Measurements from ENCODE around the gene PKD1.

Gene PKD1

GRCh38 chr16:2149630-2150417 lies 14.1 kb upstream of the PKD1 start:
- TF ChIP-seq FOXP2 (optimal IDR thresholded peaks at IDR 0.05; ENCODE audit: borderline replicate concordance, extremely low read depth, extremely low read length, insufficient read depth), result no peak
- no peak for TF ChIP-seq REST (IDR thresholded peaks at IDR 0.05; ENCODE audit: insufficient read depth in 1 of 2, low read depth in 2 of 2, low read length in 2 of 2)
- no peak for TF ChIP-seq POLR2AphosphoS5 (IDR thresholded peaks at IDR 0.05; ENCODE audit: low read depth, low read length)
- TF ChIP-seq TAF1 (IDR thresholded peaks at IDR 0.05; ENCODE audit: borderline replicate concordance, insufficient read depth, low read length), result no peak
- no peak for TF ChIP-seq SIN3A (IDR thresholded peaks at IDR 0.05; ENCODE audit: borderline replicate concordance, insufficient read depth, low read length)

GRCh38 chr16:2148714-2149629 lies 13.3 kb upstream of the PKD1 start:
- TF ChIP-seq FOXP2 (optimal IDR thresholded peaks at IDR 0.05; ENCODE audit: borderline replicate concordance, extremely low read depth, extremely low read length, insufficient read depth), result no peak
- no peak for TF ChIP-seq REST (IDR thresholded peaks at IDR 0.05; ENCODE audit: insufficient read depth in 1 of 2, low read depth in 2 of 2, low read length in 2 of 2)
- no peak for TF ChIP-seq SIN3A (IDR thresholded peaks at IDR 0.05; ENCODE audit: borderline replicate concordance, insufficient read depth, low read length)
- TF ChIP-seq POLR2AphosphoS5 (IDR thresholded peaks at IDR 0.05; ENCODE audit: low read depth, low read length), result no peak
- TF ChIP-seq TAF1 (IDR thresholded peaks at IDR 0.05; ENCODE audit: borderline replicate concordance, insufficient read depth, low read length), result no peak

- no peak for TF ChIP-seq POLR2AphosphoS5 (IDR thresholded peaks at IDR 0.05; ENCODE audit: low read depth, low read length)
- no peak for TF ChIP-seq FOXP2 (optimal IDR thresholded peaks at IDR 0.05; ENCODE audit: borderline replicate concordance, extremely low read depth, extremely low read length, insufficient read depth)
- TF ChIP-seq REST (IDR thresholded peaks at IDR 0.05; ENCODE audit: insufficient read depth in 1 of 2, low read depth in 2 of 2, low read length in 2 of 2), result no peak
- TF ChIP-seq SIN3A (IDR thresholded peaks at IDR 0.05; ENCODE audit: borderline replicate concordance, insufficient read depth, low read length), result no peak
- no peak for TF ChIP-seq TAF1 (IDR thresholded peaks at IDR 0.05; ENCODE audit: borderline replicate concordance, insufficient read depth, low read length)
Observed at GRCh38 chr16:2147981-2148671, 12.4 kb upstream of the PKD1 start, which contains the start of gene RAB26. TSS of gene RAB26 (plus strand) at chr16:2148625. CDS start at chr16:2148784, 159 bp downstream.

GRCh38 chr16:2147378-2147777 lies 11.7 kb upstream of the PKD1 start:
- TF ChIP-seq REST (IDR thresholded peaks at IDR 0.05; ENCODE audit: insufficient read depth in 1 of 2, low read depth in 2 of 2, low read length in 2 of 2) (no peak), SIN3A (IDR thresholded peaks at IDR 0.05; ENCODE audit: borderline replicate concordance, insufficient read depth, low read length) (no peak), FOXP2 (optimal IDR thresholded peaks at IDR 0.05; ENCODE audit: borderline replicate concordance, extremely low read depth, extremely low read length, insufficient read depth) (no peak)

Data from PFSK-1 (cell line).